Tibial artery (tissue), 4 donors: ENCODE data around the gene FADS3.

Experiments
- DNase-seq, 2 donors: peaks; one replicate each; pipeline ENCODE4 v3.0.0-alpha.2; 2019
- H3K27ac ChIP-seq, 2 donors: fragments of 200-600 bp; sonication (generic) in 1 of 2; 1 replicate in 1 of 2; 2 replicates in 1 of 2; pipeline ENCODE4 v1.5.1; 2018 to 2019; ENCODE audit warnings: mild to moderate bottlenecking in 1 of 2
- H3K27me3 ChIP-seq, 2 donors: fragments of 200-600 bp; sonication (generic) in 1 of 2; one replicate each; pipeline versions ENCODE4 v1.5.1 to v1.6.0; 2016 to 2019
- H3K36me3 ChIP-seq, 3 donors: fragments of 200-600 bp; sonication (generic) in 2 of 3; one replicate each; pipeline ENCODE4 v1.5.1; 2016 to 2019; ENCODE audit warnings: mild to moderate bottlenecking in 2 of 3
- H3K4me1 ChIP-seq, 4 donors: fragments of 200-600 bp; sonication (generic) in 2 of 4; 1 replicate in 3 of 4; 2 replicates in 1 of 4; pipeline ENCODE4 v1.5.1; 2016 to 2019
- H3K4me3 ChIP-seq, 2 donors: fragments of 200-600 bp; sonication (generic) in 1 of 2; 1 replicate in 1 of 2; 2 replicates in 1 of 2; pipeline ENCODE4 v1.5.1; 2018 to 2019; ENCODE audit warnings: mild to moderate bottlenecking in 2 of 2
- H3K9me3 ChIP-seq, 3 donors: fragments of 200-600 bp; sonication (generic) in 1 of 3; one replicate each; pipeline ENCODE4 v1.5.1; 2016 to 2019
- CTCF ChIP-seq, 2 experiments: fragments of 200-600 bp in 1 of 2; fragments of 450-650 bp in 1 of 2; IDR thresholded peaks; one replicate each; pipeline ENCODE4 v1.5.1; 2017 to 2019; ENCODE audit warnings: antibody characterized with exemption in 2 of 2, mild to moderate bottlenecking in 1 of 2, moderate library complexity in 1 of 2
- intact Hi-C: fragments of 100-400 bp; cut with DNase I; formaldehyde crosslinking; loops from one replicate; pipeline ENCODE4 v1.15.0; 2023; ENCODE audit warnings: low total_unique reads

The FADS3 gene

GRCh38 chr11:61873588-61874376 is 17.6 kb downstream of the FADS3 start:
- Histone ChIP-seq H3K27me3 (no peaks in the 10 kb centered on the region), H3K4me3 (no peak overlapping the region), H3K4me1 (peaks cover 0 to 50% (median 36%) of the 10 kb centered on the region in 4 donors), H3K9me3 (no peaks in the 10 kb centered on the region), H3K27ac (peak overlapping the region; percentile 26 to 62), H3K36me3 (peaks cover 31 to 56% (median 47%) of the 10 kb centered on the region in 3 donors)
- no peak for DNase-seq
- TF ChIP-seq CTCF (IDR thresholded peaks at IDR 0.05), result no peak
- intact Hi-C loops, result no loop called here

GRCh38 chr11:61872935-61873565 is 18.3 kb downstream of the FADS3 start:
- peaks cover 0 to 50% (median 36%) of the 10 kb centered on the region in 4 donors for H3K4me1 ChIP-seq
- H3K9me3 ChIP-seq, result no peaks in the 10 kb centered on the region
- H3K4me3 ChIP-seq, result no peak overlapping the region
- intact Hi-C loops, result no loop called here
- no peaks in the 10 kb centered on the region for H3K27me3 ChIP-seq
- DNase-seq, result no peak
- TF ChIP-seq CTCF (IDR thresholded peaks at IDR 0.05), result no peak
- H3K27ac ChIP-seq, result no peak overlapping the region
- peaks cover 24 to 48% (median 40%) of the 10 kb centered on the region in 3 donors for H3K36me3 ChIP-seq

- H3K4me3 ChIP-seq, result no peak overlapping the region
- H3K4me1 ChIP-seq, result peaks cover 0 to 50% (median 36%) of the 10 kb centered on the region in 4 donors
- no peaks in the 10 kb centered on the region for H3K27me3 ChIP-seq
- intact Hi-C loops, result loop anchor here (2.0 kb wide), 1 partner anchor 78 kb away; no protein-coding TSS in a partner anchor
- peak overlapping the region; percentile 58 to 74 for H3K27ac ChIP-seq
- H3K9me3 ChIP-seq, result no peaks in the 10 kb centered on the region
- H3K36me3 ChIP-seq, result peaks cover 7 to 30% (median 24%) of the 10 kb centered on the region in 3 donors
- DNase-seq, result peak; percentile 82 to 91
- TF ChIP-seq CTCF (IDR thresholded peaks at IDR 0.05), result peak; percentile 98 to 99
Observed at GRCh38 chr11:61871158-61871597, 20.2 kb downstream of the FADS3 start.

GRCh38 chr11:61870541-61871031 is 20.8 kb downstream of the FADS3 start:
- no peaks in the 10 kb centered on the region for H3K27me3 ChIP-seq
- no peak for TF ChIP-seq CTCF (IDR thresholded peaks at IDR 0.05)
- DNase-seq, result no peak
- intact Hi-C loops, result loop anchor here (2.0 kb wide), 1 partner anchor 78 kb away; no protein-coding TSS in a partner anchor
- no peaks in the 10 kb centered on the region for H3K9me3 ChIP-seq
- H3K4me1 ChIP-seq, result peaks cover 0 to 48% (median 36%) of the 10 kb centered on the region in 4 donors
- H3K27ac ChIP-seq, result peak overlapping the region; percentile 58 to 74
- H3K4me3 ChIP-seq, result no peak overlapping the region
- H3K36me3 ChIP-seq, result peaks cover 2 to 30% (median 22%) of the 10 kb centered on the region in 3 donors

- intact Hi-C loops, result loop anchor here (2.0 kb wide), 1 partner anchor 79 kb away; no protein-coding TSS in a partner anchor
- peaks cover 6 to 34% (median 28%) of the 10 kb centered on the region in 3 donors for H3K36me3 ChIP-seq
- DNase-seq, result no peak
- H3K4me3 ChIP-seq, result no peak overlapping the region
- peaks cover 0 to 41% (median 34%) of the 10 kb centered on the region in 4 donors for H3K4me1 ChIP-seq
- H3K9me3 ChIP-seq, result no peaks in the 10 kb centered on the region
- no peaks in the 10 kb centered on the region for H3K27me3 ChIP-seq
- TF ChIP-seq CTCF (IDR thresholded peaks at IDR 0.05), result no peak
- peak overlapping the region; percentile 58 to 74 for H3K27ac ChIP-seq
Observed at GRCh38 chr11:61869708-61870451, 21.5 kb downstream of the FADS3 start.
